Spleen (tissue), 11 donors: ENCODE data around the gene IP6K3. TPM values are rescaled to one million over a fixed set of nuclear protein-coding genes. Genes with fewer than 3 reads are reported as not detected.
A peak's percentile ranks its signal among the peaks of the same experiment; 100 is the strongest.

Experiments
- DNase-seq: peaks from one replicate; pipeline ENCODE4 v3.0.0-alpha.2; 2020
- H3K27ac ChIP-seq, 8 donors: fragments of 200-600 bp; sonication (generic) in 7 of 8; 1 replicate in 4 of 8; 2 replicates in 4 of 8; pipeline versions ENCODE4 v1.5.0 to v1.8.0; 2016 to 2021; ENCODE audit warnings: inconsistent platforms in 4 of 8, mild to moderate bottlenecking in 4 of 8, moderate library complexity in 1 of 8
- H3K27me3 ChIP-seq, 7 donors: fragments of 200-600 bp; sonication (generic) in 6 of 7; replicated peaks in 1 of 7; 1 replicate in 4 of 7; 2 replicates in 3 of 7; pipeline versions ENCODE4 v1.5.0 to v1.8.0; 2016 to 2021; ENCODE audit warnings: inconsistent platforms in 3 of 7, mild to moderate bottlenecking in 1 of 7
- H3K36me3 ChIP-seq, 6 donors: fragments of 200-600 bp; sonication (generic) in 5 of 6; 1 replicate in 4 of 6; 2 replicates in 2 of 6; pipeline versions ENCODE4 v1.5.0 to v1.8.0; 2016 to 2021; ENCODE audit warnings: inconsistent platforms in 2 of 6
- H3K4me1 ChIP-seq, 6 donors: fragments of 200-600 bp; sonication (generic) in 5 of 6; 1 replicate in 3 of 6; 2 replicates in 3 of 6; pipeline versions ENCODE4 v1.5.0 to v1.8.0; 2016 to 2021; ENCODE audit warnings: inconsistent platforms in 3 of 6
- H3K4me3 ChIP-seq, 8 donors: fragments of 200-600 bp; sonication (generic) in 7 of 8; 1 replicate in 4 of 8; 2 replicates in 4 of 8; pipeline versions ENCODE4 v1.5.0 to v1.8.0; 2016 to 2021; ENCODE audit warnings: inconsistent platforms in 4 of 8, mild to moderate bottlenecking in 4 of 8, moderate library complexity in 2 of 8
- H3K9me3 ChIP-seq, 8 donors: fragments of 200-600 bp; sonication (generic) in 7 of 8; 1 replicate in 4 of 8; 2 replicates in 4 of 8; pipeline versions ENCODE4 v1.5.0 to v1.8.0; 2016 to 2021; ENCODE audit warnings: inconsistent platforms in 4 of 8
- CTCF ChIP-seq, 11 experiments: fragments of 200-600 bp in 7 of 11; fragments of 450-650 bp in 4 of 11; sonication (generic) in 4 of 11; IDR thresholded peaks in 8 of 11; conservative IDR thresholded peaks in 3 of 11; 1 replicate in 7 of 11; 2 replicates in 4 of 11; pipeline versions ENCODE4 v1.4.0 to v1.8.0; 2016 to 2021; ENCODE audit warnings: antibody characterized with exemption in 11 of 11, inconsistent platforms in 4 of 11, mild to moderate bottlenecking in 1 of 11
- POLR2A ChIP-seq, 3 donors: fragments of 450-650 bp; IDR thresholded peaks; one replicate each; pipeline ENCODE4 v1.5.1; 2017; ENCODE audit warnings: antibody characterized with exemption in 3 of 3, mild to moderate bottlenecking in 1 of 3
- POLR2AphosphoS5 ChIP-seq, 3 donors: sonication (generic); formaldehyde crosslinking; IDR thresholded peaks; one replicate each; pipeline ENCODE4 v1.5.1; 2017; ENCODE audit warnings: antibody characterized with exemption in 3 of 3
- WGBS, 5 donors: extraction: QIAGEN DNeasy Blood & Tissue Kit in 3 of 5; methylation state at CpG; one replicate each; pipeline versions ENCODE4 v1.1.5 to v1.1.7; 2013 to 2018; 5-methylcytosine and 5-hydroxymethylcytosine counted together
- intact Hi-C: fragments of 100-400 bp; cut with DNase I; formaldehyde crosslinking; loops from one replicate; pipeline ENCODE4 v1.15.0; 2023; ENCODE audit warnings: low total_unique reads
- polyA plus RNA-seq, 3 donors: library from polyadenylated mRNA; stranded (reverse); fragments of 200-250 nt; gene quantifications; one replicate each; pipeline ENCODE4 v1.2.1, GENCODE V29; 2013
- total RNA-seq, 7 donors: library from RNA; depleted of rRNA in 3 of 7; stranded (reverse); fragments of >200 nt in 3 of 7; fragmentation: NEBNext Ultra II Directional in 4 of 7; extraction: Animal tissue kit (Norgen Biotek cat#: 25700) in 4 of 7; gene quantifications; one replicate each; pipeline versions ENCODE4 v1.1.0 to v1.2.1, GENCODE V29; 2016 to 2021
- donor health status: healthy with polysubstance abuse.
- donor health status: DM: no; HTN: no; CAD: no; lungs with moderate emphysema.
- donor health status: DM: no; HTN: no; CAD: no.
- donor health status: Bipolar disorder and iron deficiency.
- donor health status: healthy.
- donor health status: DM: no; HTN: no; CAD: no.
- donor health status: DM: yes; HTN: yes; CAD: no.

IP6K3 gene
- total and polyA plus RNA-seq, 10 donors, result 0.30 to 5.8 (median 2.2) TPM

- Histone ChIP-seq H3K9me3 (no peaks in the 10 kb centered on the region), H3K4me3 (peak overlapping the region; percentile 76 to 96 (median 90)), H3K27me3 (no peaks in the 10 kb centered on the region), H3K27ac (peak overlapping the region in 6 of 8 donors; percentile 94 to 97 (median 96)), H3K36me3 (peaks cover 0 to 33% (median 5%) of the 10 kb centered on the region in 6 donors), H3K4me1 (peaks cover 10 to 49% (median 24%) of the 10 kb centered on the region in 6 donors)
- WGBS, 5 donors, result 79 to 83% (median 80%) methylated on average over 15 of the region's 15 CpGs
- peak; percentile 64 for DNase-seq
- TF ChIP-seq POLR2AphosphoS5 (IDR thresholded peaks at IDR 0.05) (no peak), POLR2A (IDR thresholded peaks at IDR 0.05) (no peak), CTCF (IDR thresholded peaks at IDR 0.05 in 8 of 11, conservative IDR thresholded peaks at IDR 0.05 in 3 of 11) (no peak)
- intact Hi-C loops, result no loop called here
Measured at GRCh38 chr6:33710296-33711121, 36.2 kb downstream of the IP6K3 start.

GRCh38 chr6:33709605-33710295, 37.0 kb downstream of the IP6K3 start:
- Histone ChIP-seq H3K27me3 (no peaks in the 10 kb centered on the region), H3K4me3 (peak overlapping the region in 1 of 8 donors; percentile 93), H3K4me1 (peaks cover 10 to 50% (median 24%) of the 10 kb centered on the region in 6 donors), H3K27ac (no peak overlapping the region), H3K9me3 (no peaks in the 10 kb centered on the region), H3K36me3 (peaks cover 0 to 33% (median 5%) of the 10 kb centered on the region in 6 donors)
- TF ChIP-seq POLR2A (IDR thresholded peaks at IDR 0.05) (no peak), CTCF (IDR thresholded peaks at IDR 0.05 in 8 of 11, conservative IDR thresholded peaks at IDR 0.05 in 3 of 11) (no peak), POLR2AphosphoS5 (IDR thresholded peaks at IDR 0.05) (no peak)
- DNase-seq, result peak; percentile 28
- intact Hi-C loops, result no loop called here
- WGBS, 5 donors, result 90 to 93% (median 92%) methylated on average over 10 of the region's 10 CpGs

- no peak for TF ChIP-seq POLR2A (IDR thresholded peaks at IDR 0.05)
- TF ChIP-seq CTCF (IDR thresholded peaks at IDR 0.05 in 8 of 11, conservative IDR thresholded peaks at IDR 0.05 in 3 of 11), result no peak
- TF ChIP-seq POLR2AphosphoS5 (IDR thresholded peaks at IDR 0.05), result no peak
- peak; percentile 23 for DNase-seq
- H3K36me3 ChIP-seq, result peaks cover 0 to 40% (median 5%) of the 10 kb centered on the region in 6 donors
- H3K4me3 ChIP-seq, result no peak overlapping the region
- intact Hi-C loops, result no loop called here
- H3K4me1 ChIP-seq, result peaks cover 16 to 61% (median 28%) of the 10 kb centered on the region in 6 donors
- H3K27ac ChIP-seq, result no peak overlapping the region
- no peaks in the 10 kb centered on the region for H3K9me3 ChIP-seq
- no peaks in the 10 kb centered on the region for H3K27me3 ChIP-seq
- 94 to 97% (median 95%) methylated on average over 10 of the region's 10 CpGs for WGBS, 5 donors
Measured at GRCh38 chr6:33708516-33709204, 38.0 kb downstream of the IP6K3 start.
